A549 (cell line): ENCODE measurements around the gene SLC16A9.

Source experiments
- MAZ ChIP-seq: fragments of 150-350 bp; IDR thresholded peaks from 2 replicates; pipeline ENCODE4 v1.6.1; 2014; ENCODE audit warnings: antibody characterized with exemption, low read depth, low read length, borderline replicate concordance
- POLR2A ChIP-seq: IDR thresholded peaks from 2 replicates; pipeline ENCODE4 v1.6.1; 2012; ENCODE audit warnings: mild to moderate bottlenecking, low read length
- TF ChIP-seq, protein P1 (sequence below): fragments of 450-650 bp; IDR thresholded peaks from 2 replicates; pipeline ENCODE4 v1.6.1; 2014; ENCODE audit warnings: antibody characterized with exemption
- TF ChIP-seq, protein P2 (sequence below): fragments of >200 bp; sonication (Bioruptor Twin); formaldehyde crosslinking; IDR thresholded peaks from 3 replicates; pipeline ENCODE4 v1.6.1; 2016
- TF ChIP-seq, protein P3 (sequence below): fragments of >200 bp; sonication (Bioruptor Twin); formaldehyde crosslinking; IDR thresholded peaks from 3 replicates; pipeline ENCODE4 v1.5.1; 2016
- TF ChIP-seq, protein P4 (sequence below): IDR thresholded peaks from 2 replicates; pipeline ENCODE4 v1.6.1; 2012

DNA sequence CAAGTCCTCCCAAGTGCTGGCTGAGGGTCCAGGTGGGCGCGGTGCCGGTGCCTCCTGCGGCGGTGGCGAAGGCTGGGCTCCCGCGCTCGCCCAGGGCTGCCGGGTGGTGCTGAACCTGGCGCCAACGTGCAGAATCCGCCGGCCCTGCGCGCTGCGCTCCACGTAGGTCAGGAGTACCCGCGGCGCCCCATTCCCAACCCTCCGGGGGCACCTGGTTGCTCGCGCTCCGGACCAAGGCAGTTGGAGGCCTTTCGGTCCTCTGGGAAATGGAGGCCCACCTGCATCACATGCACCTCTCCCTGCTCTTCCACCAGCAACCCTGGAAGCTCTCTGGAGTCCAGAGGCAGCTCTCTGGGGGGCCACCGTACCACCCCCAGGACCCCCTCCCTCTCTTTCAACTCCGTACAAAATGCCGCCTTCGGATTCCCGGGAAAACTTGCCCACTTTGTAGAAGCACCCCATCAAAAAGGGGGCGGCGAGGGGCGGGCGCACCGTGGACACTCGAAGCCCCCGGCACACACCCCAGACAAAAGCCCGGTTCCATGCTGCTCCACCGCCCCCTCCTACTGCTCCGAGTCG is 745 bp downstream of the SLC16A9 start:
- TF ChIP-seq MAZ (no peak), POLR2A (no peak)
- TF ChIP-seq, protein P1, sequence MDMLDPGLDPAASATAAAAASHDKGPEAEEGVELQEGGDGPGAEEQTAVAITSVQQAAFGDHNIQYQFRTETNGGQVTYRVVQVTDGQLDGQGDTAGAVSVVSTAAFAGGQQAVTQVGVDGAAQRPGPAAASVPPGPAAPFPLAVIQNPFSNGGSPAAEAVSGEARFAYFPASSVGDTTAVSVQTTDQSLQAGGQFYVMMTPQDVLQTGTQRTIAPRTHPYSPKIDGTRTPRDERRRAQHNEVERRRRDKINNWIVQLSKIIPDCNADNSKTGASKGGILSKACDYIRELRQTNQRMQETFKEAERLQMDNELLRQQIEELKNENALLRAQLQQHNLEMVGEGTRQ = no peak
- TF ChIP-seq, protein P2, sequence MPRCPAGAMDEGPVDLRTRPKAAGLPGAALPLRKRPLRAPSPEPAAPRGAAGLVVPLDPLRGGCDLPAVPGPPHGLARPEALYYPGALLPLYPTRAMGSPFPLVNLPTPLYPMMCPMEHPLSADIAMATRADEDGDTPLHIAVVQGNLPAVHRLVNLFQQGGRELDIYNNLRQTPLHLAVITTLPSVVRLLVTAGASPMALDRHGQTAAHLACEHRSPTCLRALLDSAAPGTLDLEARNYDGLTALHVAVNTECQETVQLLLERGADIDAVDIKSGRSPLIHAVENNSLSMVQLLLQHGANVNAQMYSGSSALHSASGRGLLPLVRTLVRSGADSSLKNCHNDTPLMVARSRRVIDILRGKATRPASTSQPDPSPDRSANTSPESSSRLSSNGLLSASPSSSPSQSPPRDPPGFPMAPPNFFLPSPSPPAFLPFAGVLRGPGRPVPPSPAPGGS = no peak
- TF ChIP-seq, protein P3, sequence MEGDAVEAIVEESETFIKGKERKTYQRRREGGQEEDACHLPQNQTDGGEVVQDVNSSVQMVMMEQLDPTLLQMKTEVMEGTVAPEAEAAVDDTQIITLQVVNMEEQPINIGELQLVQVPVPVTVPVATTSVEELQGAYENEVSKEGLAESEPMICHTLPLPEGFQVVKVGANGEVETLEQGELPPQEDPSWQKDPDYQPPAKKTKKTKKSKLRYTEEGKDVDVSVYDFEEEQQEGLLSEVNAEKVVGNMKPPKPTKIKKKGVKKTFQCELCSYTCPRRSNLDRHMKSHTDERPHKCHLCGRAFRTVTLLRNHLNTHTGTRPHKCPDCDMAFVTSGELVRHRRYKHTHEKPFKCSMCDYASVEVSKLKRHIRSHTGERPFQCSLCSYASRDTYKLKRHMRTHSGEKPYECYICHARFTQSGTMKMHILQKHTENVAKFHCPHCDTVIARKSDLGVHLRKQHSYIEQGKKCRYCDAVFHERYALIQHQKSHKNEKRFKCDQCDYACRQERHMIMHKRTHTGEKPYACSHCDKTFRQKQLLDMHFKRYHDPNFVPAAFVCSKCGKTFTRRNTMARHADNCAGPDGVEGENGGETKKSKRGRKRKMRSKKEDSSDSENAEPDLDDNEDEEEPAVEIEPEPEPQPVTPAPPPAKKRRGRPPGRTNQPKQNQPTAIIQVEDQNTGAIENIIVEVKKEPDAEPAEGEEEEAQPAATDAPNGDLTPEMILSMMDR = no peak
- TF ChIP-seq, protein P4, sequence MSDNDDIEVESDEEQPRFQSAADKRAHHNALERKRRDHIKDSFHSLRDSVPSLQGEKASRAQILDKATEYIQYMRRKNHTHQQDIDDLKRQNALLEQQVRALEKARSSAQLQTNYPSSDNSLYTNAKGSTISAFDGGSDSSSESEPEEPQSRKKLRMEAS = no peak
